Mucosa of descending colon (tissue), 3 donors: ENCODE measurements around the gene KAZN. TPM values are rescaled to one million over a fixed set of nuclear protein-coding genes. Genes with fewer than 3 reads are reported as not detected.

Experiments
- ATAC-seq: fragments of 200-7000 bp; cut with Tn5 transposase; one replicate; pipeline ENCODE4 v1.9.1; 2020; ENCODE audit warnings: mild to moderate bottlenecking, moderate library complexity
- DNase-seq, 3 donors: peaks; one replicate each; pipeline ENCODE4 v3.0.0-alpha.2; 2020
- H3K36me3 ChIP-seq: fragments of 200-600 bp; one replicate; pipeline ENCODE4 v1.8.0; 2021; ENCODE audit warnings: low read depth, mild to moderate bottlenecking
- H3K4me1 ChIP-seq: fragments of 200-600 bp; one replicate; pipeline ENCODE4 v1.8.0; 2021; ENCODE audit warnings: low read depth, mild to moderate bottlenecking
- H3K4me3 ChIP-seq: fragments of 200-600 bp; one replicate; pipeline ENCODE4 v1.8.0; 2021; ENCODE audit warnings: mild to moderate bottlenecking
- H3K9me3 ChIP-seq: fragments of 200-600 bp; one replicate; pipeline ENCODE4 v1.8.0; 2021; ENCODE audit warnings: mild to moderate bottlenecking
- CTCF ChIP-seq: fragments of 200-600 bp; IDR thresholded peaks from one replicate; pipeline ENCODE4 v1.8.0; 2022; ENCODE audit warnings: antibody characterized with exemption, mild to moderate bottlenecking
- intact Hi-C, 2 donors: fragments of 100-400 bp; cut with DNase I in 1 of 2; cut with micrococcal nuclease in 1 of 2; formaldehyde crosslinking; loops; one replicate each; pipeline versions ENCODE4 v1.11.0 to v1.11.1; 2022; cut with DNase I, micrococcal nuclease
- total RNA-seq, 3 donors: library from RNA; stranded (reverse); fragmentation: NEBNext Ultra II Directional in 2 of 3; extraction: Animal tissue kit (Norgen Biotek cat#: 25700) in 2 of 3; gene quantifications; one replicate each; pipeline versions ENCODE4 v1.2.1 to v1.2.4, GENCODE V29; 2021 to 2023
- donor health status: DM: no; HTN: no; CAD: no; lungs with moderate emphysema.
- donor health status: DM: no; HTN: no; CAD: no.
- donor health status: DM: no; HTN: yes; CAD: no.

Gene KAZN
- total RNA-seq, 3 donors from 2014 or later = 9.7 to 21.9 (median 15.8) TPM

- no peaks in the 10 kb centered on the region for H3K36me3 ChIP-seq
- DNase-seq (no peak), ATAC-seq (no peak)
- TF ChIP-seq CTCF = no peak
- no peaks in the 10 kb centered on the region for H3K4me1 ChIP-seq
- H3K9me3 ChIP-seq = no peaks in the 10 kb centered on the region
- no peak overlapping the region for H3K4me3 ChIP-seq
- intact Hi-C loops = no loop called here
These were observed 408.9 kb downstream of the KAZN start for GRCh38 chr1:15007368-15007767.

- ATAC-seq (no peak), DNase-seq (no peak)
- H3K36me3 ChIP-seq = no peaks in the 10 kb centered on the region
- no peaks in the 10 kb centered on the region for H3K9me3 ChIP-seq
- intact Hi-C loops = no loop called here
- no peaks in the 10 kb centered on the region for H3K4me1 ChIP-seq
- H3K4me3 ChIP-seq = no peak overlapping the region
- no peak for TF ChIP-seq CTCF
These were observed 409.4 kb downstream of the KAZN start for GRCh38 chr1:15007842-15008241.

- Histone ChIP-seq H3K9me3 (no peaks in the 10 kb centered on the region), H3K36me3 (no peaks in the 10 kb centered on the region), H3K4me1 (no peaks in the 10 kb centered on the region), H3K4me3 (no peak overlapping the region)
- intact Hi-C loops = no loop called here
- DNase-seq (no peak), ATAC-seq (no peak)
- TF ChIP-seq CTCF = no peak
These were observed 410.6 kb downstream of the KAZN start for GRCh38 chr1:15008783-15009729.

GRCh38 chr1:15011160-15011559, 412.7 kb downstream of the KAZN start:
- H3K4me3 ChIP-seq = no peak overlapping the region
- TF ChIP-seq CTCF = no peak
- no peaks in the 10 kb centered on the region for H3K36me3 ChIP-seq
- no peaks in the 10 kb centered on the region for H3K4me1 ChIP-seq
- DNase-seq = no peak
- intact Hi-C loops = no loop called here
- ATAC-seq = no peak
- H3K9me3 ChIP-seq = no peaks in the 10 kb centered on the region

- ATAC-seq = no peak
These were observed 413.2 kb downstream of the KAZN start for GRCh38 chr1:15011661-15012060.

More at GRCh38 chr1:15011661-15012060, 413.2 kb downstream of the KAZN start:
- no peak for DNase-seq
- Histone ChIP-seq H3K36me3 (no peaks in the 10 kb centered on the region), H3K4me1 (no peaks in the 10 kb centered on the region), H3K4me3 (no peak overlapping the region), H3K9me3 (no peaks in the 10 kb centered on the region)
- no peak for TF ChIP-seq CTCF
- intact Hi-C loops = no loop called here
